IMR-90 (cell line): ENCODE measurements around the gene SEMA5A. TPM values are rescaled to one million over a fixed set of nuclear protein-coding genes. Genes with fewer than 3 reads are reported as not detected.
A peak's percentile ranks its signal among the peaks of the same experiment; 100 is the strongest.

Experiments
- ATAC-seq: fragments of 200-7000 bp; cut with Tn5 transposase; 2 replicates; pipeline ENCODE4 v1.9.1; 2020; ENCODE audit warnings: low read depth, mild to moderate bottlenecking, moderate library complexity
- BruUV-seq: library from RNA; stranded (reverse); fragments of 400-500 nt; replicated peaks from 2 replicates; lab custom pipeline; 2021; lab: Mats Ljungman, UMichigan
- CTCF ChIA-PET: fragments of 300-600 bp; formaldehyde crosslinking; extraction: SDS; loops from one replicate; lab custom pipeline; 2021; ENCODE audit warnings: antibody characterized with exemption; lab: Yijun Ruan, JAX
- POLR2A ChIA-PET: fragments of 300-600 bp; sonication (Branson Sonifier 250); formaldehyde crosslinking; loops from one replicate; lab custom pipeline; 2022; ENCODE audit warnings: antibody characterized with exemption; ENCODE audit not compliant: unreplicated experiment; lab: Charles Lee
- DNase-seq: peaks from one replicate; pipeline ENCODE4 v3.0.0; 2013
- H2AFZ ChIP-seq: replicated peaks from 2 replicates; pipeline ENCODE3; 2013; ENCODE audit warnings: low read length, mild to moderate bottlenecking; ENCODE audit not compliant: poor library complexity
- H2AK5ac ChIP-seq: 2 replicates; pipeline ENCODE4 v1.6.1; 2013; ENCODE audit warnings: low read depth, low read length, inconsistent platforms
- H2AK9ac ChIP-seq: replicated peaks from 2 replicates; pipeline ENCODE3; 2013; ENCODE audit warnings: mild to moderate bottlenecking, low read depth, low read length, moderate library complexity; ENCODE audit not compliant: poor library complexity
- H2BK120ac ChIP-seq: 2 replicates; pipeline ENCODE4 v1.6.1; 2013; ENCODE audit warnings: low read depth, low read length, inconsistent platforms
- H2BK15ac ChIP-seq: 3 replicates; pipeline ENCODE4 v1.6.1; 2013; ENCODE audit warnings: low read depth, low read length, inconsistent platforms
- H2BK20ac ChIP-seq: 2 replicates; pipeline ENCODE4 v1.6.1; 2013; ENCODE audit warnings: low read depth, mild to moderate bottlenecking, inconsistent platforms, low read length, moderate library complexity
- H2BK5ac ChIP-seq: 2 replicates; pipeline ENCODE4 v1.6.1; 2013; ENCODE audit warnings: mild to moderate bottlenecking, low read depth, low read length, inconsistent platforms; ENCODE audit not compliant: poor library complexity, severe bottlenecking
- H3K14ac ChIP-seq: replicated peaks from 2 replicates; pipeline ENCODE4 v1.6.1; 2013; ENCODE audit warnings: low read depth, low read length, inconsistent platforms
- H3K18ac ChIP-seq: 2 replicates; pipeline ENCODE4 v1.6.1; 2013; ENCODE audit warnings: low read depth, low read length, control low read depth
- H3K23ac ChIP-seq: 2 replicates; pipeline ENCODE4 v1.6.1; 2013; ENCODE audit warnings: low read depth, low read length, inconsistent platforms
- H3K27ac ChIP-seq: 2 replicates; pipeline ENCODE4 v1.5.1; 2013; ENCODE audit warnings: mild to moderate bottlenecking, control low read depth, low read length; ENCODE audit not compliant: insufficient read depth
- H3K27me3 ChIP-seq: 2 replicates; pipeline ENCODE4 v1.6.1; 2013; ENCODE audit warnings: low read length; ENCODE audit not compliant: control insufficient read depth, insufficient read depth
- H3K36me3 ChIP-seq: 2 replicates; pipeline ENCODE4 v1.6.1; 2013; ENCODE audit warnings: low read length, mixed read lengths; ENCODE audit not compliant: control insufficient read depth, insufficient read depth
- H3K4ac ChIP-seq: 2 replicates; pipeline ENCODE4 v1.6.1; 2013; ENCODE audit warnings: low read depth, low read length, inconsistent platforms
- H3K4me1 ChIP-seq: 2 replicates; pipeline ENCODE4 v1.6.1; 2013; ENCODE audit warnings: low read length, mixed read lengths; ENCODE audit not compliant: control insufficient read depth, insufficient read depth
- H3K4me2 ChIP-seq: 2 replicates; pipeline ENCODE4 v1.6.1; 2013; ENCODE audit warnings: low read depth, mild to moderate bottlenecking, control low read depth, low read length, moderate library complexity
- H3K4me3 ChIP-seq: 2 replicates; pipeline ENCODE4 v1.5.1; 2013; ENCODE audit warnings: low read depth, mild to moderate bottlenecking, control low read depth, low read length, moderate library complexity; ENCODE audit not compliant: insufficient read depth
- H3K56ac ChIP-seq: 2 replicates; pipeline ENCODE4 v1.6.1; 2013; ENCODE audit warnings: low read length, inconsistent platforms; ENCODE audit not compliant: insufficient read depth; ENCODE audit errors: extremely low read depth
- H3K79me1 ChIP-seq, 2 experiments: 2 replicates each; pipeline ENCODE4 v1.6.1; 2013; ENCODE audit warnings: low read length in 2 of 2, inconsistent platforms in 1 of 2, low read depth in 1 of 2
- H3K9ac ChIP-seq: 2 replicates; pipeline ENCODE4 v1.6.1; 2013; ENCODE audit warnings: low read depth, low read length, control low read depth
- H3K9me1 ChIP-seq: 2 replicates; pipeline ENCODE4 v1.6.1; 2013; ENCODE audit warnings: low read length, inconsistent platforms; ENCODE audit not compliant: insufficient read depth
- H3K9me3 ChIP-seq: 2 replicates; pipeline ENCODE4 v1.6.1; 2013; ENCODE audit warnings: low read length; ENCODE audit not compliant: control insufficient read depth, insufficient read depth
- H4K20me1 ChIP-seq: 2 replicates; pipeline ENCODE4 v1.6.1; 2013; ENCODE audit warnings: low read length, inconsistent platforms; ENCODE audit not compliant: insufficient read depth
- H4K5ac ChIP-seq: 2 replicates; pipeline ENCODE4 v1.6.1; 2013; ENCODE audit warnings: mild to moderate bottlenecking, low read depth, low read length, control low read depth
- H4K8ac ChIP-seq, 2 experiments: 2 replicates each; pipeline ENCODE4 v1.6.1; 2013; ENCODE audit warnings: low read depth in 2 of 2, low read length in 2 of 2, control low read depth in 1 of 2, inconsistent platforms in 1 of 2
- H4K91ac ChIP-seq: 2 replicates; pipeline ENCODE4 v1.6.1; 2013; ENCODE audit warnings: low read depth, low read length, inconsistent platforms; ENCODE audit not compliant: insufficient read depth
- MAFK ChIP-seq: IDR thresholded peaks from 2 replicates; pipeline ENCODE4 v1.6.1; 2012; ENCODE audit warnings: low read depth, low read length, improper control_type of control experiment
- RFX5 ChIP-seq: IDR thresholded peaks from 2 replicates; pipeline ENCODE4 v1.8.0; 2012; ENCODE audit warnings: low read depth, mild to moderate bottlenecking, low read length, moderate library complexity
- WGBS, 2 experiments: methylation state at CpG; one replicate each; pipeline versions ENCODE4 v1.1.5 to v1.1.7; 2013; ENCODE audit warnings: missing lambda C conversion rate in 2 of 2; ENCODE audit not compliant: insufficient read length in 1 of 2; ENCODE audit errors: extremely low coverage in 2 of 2; 5-methylcytosine and 5-hydroxymethylcytosine counted together
- dilution Hi-C: fragments of 300-500 bp; cut with HindIII; formaldehyde crosslinking; loops from one replicate; pipeline ENCODE4 v1.14.3; 2018; ENCODE audit warnings: low sequenced_read_pairs; ENCODE audit not compliant: unreplicated experiment
- in situ Hi-C: fragments of 300-500 bp; cut with MboI; formaldehyde crosslinking; loops from 3 replicates; pipeline ENCODE4 v1.14.3; 2019; ENCODE audit warnings: low sequenced_read_pairs, inconsistent platforms, mixed read lengths
- intact Hi-C: fragments of 100-400 bp; cut with micrococcal nuclease; formaldehyde crosslinking; loops from 2 replicates; pipeline ENCODE4 v1.10.0; 2022
- polyA plus RNA-seq, 3 experiments: library from polyadenylated mRNA; depleted of rRNA; stranded (reverse); fragments of >200 nt; gene quantifications; 2 replicates each; pipeline ENCODE4 v1.2.3, GENCODE V29; 2012; ENCODE audit warnings: low replicate concordance in 1 of 3
- total RNA-seq: library from RNA; depleted of rRNA; stranded (reverse); fragments of >200 nt; gene quantifications from 2 replicates; pipeline ENCODE4 v1.2.3, GENCODE V29; 2012

Gene SEMA5A
- total and polyA plus RNA-seq, 2 of the 4 experiments (the other 2 are of a cell fraction), result 8.2 to 9.9 TPM

- Histone ChIP-seq H2AK9ac (no peak overlapping the region), H3K9me3 (no peaks in the 10 kb centered on the region), H3K23ac (no peak overlapping the region), H3K4ac (no peak overlapping the region), H2BK15ac (no peak overlapping the region), H4K5ac (no peak overlapping the region), H3K27ac (no peak overlapping the region), H4K8ac (no peak overlapping the region), H3K9ac (no peak overlapping the region), H2BK20ac (no peak overlapping the region), H2BK120ac (no peak overlapping the region), H2AK5ac (no peak overlapping the region), H3K18ac (no peak overlapping the region), H3K27me3 (no peaks in the 10 kb centered on the region), H3K56ac (no peak overlapping the region), H2BK5ac (no peak overlapping the region), H3K4me3 (no peak overlapping the region), H3K4me1 (no peaks in the 10 kb centered on the region), H4K20me1 (no peaks in the 10 kb centered on the region), H3K36me3 (peaks cover 5% of the 10 kb centered on the region; the same call in 1 of the 2 replicates), H3K9me1 (peaks cover 6% of the 10 kb centered on the region; the same call in 1 of the 2 replicates), H4K91ac (no peak overlapping the region), H3K14ac (no peak overlapping the region), H3K79me1 (0 out of 4 replicates have a peak, but pooled peaks cover 0 to 6% of the 10 kb centered on the region in 2 experiments), H2AFZ (no peak overlapping the region), H3K4me2 (no peak overlapping the region)
- ChIA-PET CTCF (no interaction called here), POLR2A (no interaction called here)
- dilution Hi-C loops, result no loop called here
- WGBS, 2 experiments, result 100% methylated on average over 2 of the region's 6 CpGs; no CpG with 5 or more reads in 1 of the 2 experiments
- ATAC-seq, result no peak
- DNase-seq, result no peak
- intact Hi-C loops, result no loop called here
- no TSS peak for BruUV-seq
- in situ Hi-C loops, result no loop called here
- peak; percentile 78 for TF ChIP-seq MAFK
- no peak for TF ChIP-seq RFX5
Observed at GRCh38 chr5:9124838-9125237, 421.0 kb downstream of the SEMA5A start.
